Caco-2 (cell line): ENCODE data around the gene CD200. TPM values are rescaled to one million over a fixed set of nuclear protein-coding genes. Genes with fewer than 3 reads are reported as not detected.

ENCODE experiments used
- BruUV-seq: library from RNA; stranded (reverse); fragments of 400-500 nt; replicated peaks from 2 replicates; lab custom pipeline; 2021; lab: Mats Ljungman, UMichigan
- CTCF ChIA-PET: fragments of 300-600 bp; sonication (Branson Sonifier 250); formaldehyde crosslinking; loops from one replicate; lab custom pipeline; 2022; ENCODE audit warnings: antibody characterized with exemption; lab: Charles Lee
- POLR2A ChIA-PET: fragments of 300-600 bp; sonication (Branson Sonifier 250); formaldehyde crosslinking; loops from one replicate; lab custom pipeline; 2022; ENCODE audit warnings: antibody characterized with exemption; lab: Charles Lee
- DNase-seq, 2 experiments: peaks; one replicate each; pipeline versions ENCODE4 v3.0.0 to v3.0.0-alpha.2; 2020 to 2022
- H3K27me3 ChIP-seq: replicated peaks from 2 replicates; pipeline ENCODE4 v1.6.0; 2011; ENCODE audit warnings: low read length; ENCODE audit not compliant: control insufficient read depth, insufficient read depth
- H3K36me3 ChIP-seq: 2 replicates; pipeline ENCODE4 v1.5.1; 2011; ENCODE audit warnings: low read length; ENCODE audit not compliant: control insufficient read depth, insufficient read depth
- H3K4me1 ChIP-seq: fragments of 250-450 bp; sonication (Bioruptor Pico); 2 replicates; pipeline ENCODE4 v1.5.1; 2020; ENCODE audit warnings: mild to moderate bottlenecking
- H3K4me3 ChIP-seq: 2 replicates; pipeline ENCODE4 v1.5.1; 2011; ENCODE audit warnings: low read depth, mild to moderate bottlenecking, control low read depth, low read length
- H3K9me3 ChIP-seq: fragments of 250-450 bp; sonication (Bioruptor Pico); 2 replicates; pipeline ENCODE4 v1.5.1; 2020; ENCODE audit warnings: mild to moderate bottlenecking, moderate library complexity
- H3K27ac Mint-ChIP-seq: one replicate; pipeline ENCODE4 v1.8.0; 2022; ENCODE audit warnings: mixed read lengths; ENCODE audit not compliant: unreplicated experiment
- H3K27me3 Mint-ChIP-seq: one replicate; pipeline ENCODE4 v1.8.0; 2022; ENCODE audit warnings: mixed read lengths; ENCODE audit not compliant: insufficient read depth, unreplicated experiment
- H3K36me3 Mint-ChIP-seq: one replicate; pipeline ENCODE4 v1.8.0; 2022; ENCODE audit warnings: mild to moderate bottlenecking, mixed read lengths; ENCODE audit not compliant: insufficient read depth, unreplicated experiment
- H3K4me1 Mint-ChIP-seq: one replicate; pipeline ENCODE4 v1.8.0; 2022; ENCODE audit warnings: low read depth, mixed read lengths; ENCODE audit not compliant: unreplicated experiment
- H3K4me3 Mint-ChIP-seq: one replicate; pipeline ENCODE4 v1.8.0; 2022; ENCODE audit warnings: mild to moderate bottlenecking, moderate library complexity, mixed read lengths; ENCODE audit not compliant: unreplicated experiment
- H3K9me3 Mint-ChIP-seq: one replicate; pipeline ENCODE4 v1.8.0; 2022; ENCODE audit warnings: mixed read lengths; ENCODE audit not compliant: unreplicated experiment
- CTCF ChIP-seq, 2 experiments: fragments of 200-600 bp in 1 of 2; IDR thresholded peaks; 1 replicate in 1 of 2; 2 replicates in 1 of 2; pipeline versions ENCODE4 v1.5.1 to v1.8.0; 2011 to 2022; ENCODE audit warnings: antibody characterized with exemption in 1 of 2, control low read depth in 1 of 2, inconsistent platforms in 1 of 2, low read depth in 1 of 2, low read length in 1 of 2, mild to moderate bottlenecking in 1 of 2, moderate library complexity in 1 of 2; ENCODE audit not compliant: insufficient read depth in 1 of 2, severe bottlenecking in 1 of 2, unreplicated experiment in 1 of 2
- intact Hi-C: fragments of 100-400 bp; cut with micrococcal nuclease; formaldehyde crosslinking; loops from one replicate; pipeline ENCODE4 v1.10.0; 2022; ENCODE audit not compliant: unreplicated experiment
- total RNA-seq: library from RNA; stranded (reverse); gene quantifications from 2 replicates; pipeline ENCODE4 v1.2.3, GENCODE V29; 2022

Gene CD200
- total RNA-seq, 1 experiment from 2014 or later = 0.45 TPM

GRCh38 chr3:112304611-112305010, 28.3 kb upstream of the CD200 start:
- peaks cover 10% of the 10 kb centered on the region for H3K4me1 ChIP-seq
- Mint-ChIP-seq H3K4me3 (no peak overlapping the region), H3K36me3 (no peaks in the 10 kb centered on the region), H3K27me3 (no peaks in the 10 kb centered on the region), H3K9me3 (no peaks in the 10 kb centered on the region), H3K27ac (no peak overlapping the region), H3K4me1 (peaks cover 16% of the 10 kb centered on the region)
- H3K27me3 ChIP-seq = no peaks in the 10 kb centered on the region
- DNase-seq = no peak
- CTCF ChIA-PET = interaction anchor here (1.0 to 1.6 kb wide), 2 partner anchors 11 to 18 kb away, joined by 5 to 6 read pairs; no protein-coding TSS in a partner anchor
- H3K36me3 ChIP-seq = no peaks in the 10 kb centered on the region
- 0 out of 2 replicates have a peak, but pooled peaks cover 3% of the 10 kb centered on the region for H3K9me3 ChIP-seq
- no peak for TF ChIP-seq CTCF (IDR thresholded peaks at IDR 0.05; ENCODE audit: insufficient read depth in 1 of 2, low read depth in 1 of 2, low read length in 1 of 2, severe bottlenecking in 1 of 2, unreplicated experiment in 1 of 2)
- no peak overlapping the region for H3K4me3 ChIP-seq
- intact Hi-C loops = no loop called here
- POLR2A ChIA-PET = interaction anchor here (1.3 kb wide), 1 partner anchor 11 kb away, joined by 5 read pairs; the partner anchor contains the start of gene SLC9C1
- no TSS peak for BruUV-seq

GRCh38 chr3:112306825-112307224, 26.1 kb upstream of the CD200 start:
- H3K27me3 Mint-ChIP-seq = no peaks in the 10 kb centered on the region
- POLR2A ChIA-PET = no interaction called here
- H3K9me3 Mint-ChIP-seq = no peaks in the 10 kb centered on the region
- Histone ChIP-seq H3K4me1 (peaks cover 10% of the 10 kb centered on the region), H3K9me3 (no peaks in the 10 kb centered on the region), H3K4me3 (no peak overlapping the region), H3K36me3 (no peaks in the 10 kb centered on the region), H3K27me3 (no peaks in the 10 kb centered on the region)
- intact Hi-C loops = loop anchor here (1.0 kb wide), 1 partner anchor 15 kb away; no protein-coding TSS in a partner anchor
- CTCF ChIA-PET = no interaction called here
- H3K27ac Mint-ChIP-seq = no peak overlapping the region
- no peaks in the 10 kb centered on the region for H3K36me3 Mint-ChIP-seq
- H3K4me3 Mint-ChIP-seq = no peak overlapping the region
- BruUV-seq = no TSS peak
- H3K4me1 Mint-ChIP-seq = peaks cover 16% of the 10 kb centered on the region
- no peak for TF ChIP-seq CTCF (IDR thresholded peaks at IDR 0.05; ENCODE audit: insufficient read depth in 1 of 2, low read depth in 1 of 2, low read length in 1 of 2, severe bottlenecking in 1 of 2, unreplicated experiment in 1 of 2)
- DNase-seq = no peak

GRCh38 chr3:112307557-112307956, 25.4 kb upstream of the CD200 start:
- H3K4me1 ChIP-seq = peaks cover 10% of the 10 kb centered on the region
- ChIA-PET POLR2A (interaction anchor here (2.1 kb wide), 1 partner anchor 15 kb away, joined by 7 read pairs; no protein-coding TSS in a partner anchor), CTCF (interaction anchor here (1.3 kb wide), 1 partner anchor 14 kb away, joined by 8 read pairs; the partner anchor contains the start of gene SLC9C1)
- H3K4me3 ChIP-seq = no peak overlapping the region
- TF ChIP-seq CTCF (IDR thresholded peaks at IDR 0.05; ENCODE audit: insufficient read depth in 1 of 2, low read depth in 1 of 2, low read length in 1 of 2, severe bottlenecking in 1 of 2, unreplicated experiment in 1 of 2) = no peak
- Mint-ChIP-seq H3K9me3 (no peaks in the 10 kb centered on the region), H3K27ac (peak overlapping the region; percentile 26), H3K36me3 (no peaks in the 10 kb centered on the region), H3K4me3 (no peak overlapping the region), H3K27me3 (no peaks in the 10 kb centered on the region), H3K4me1 (peaks cover 16% of the 10 kb centered on the region)
- H3K27me3 ChIP-seq = no peaks in the 10 kb centered on the region
- no TSS peak for BruUV-seq
- DNase-seq = no peak
- intact Hi-C loops = loop anchor here (1.0 kb wide), 1 partner anchor 15 kb away; no protein-coding TSS in a partner anchor
- no peaks in the 10 kb centered on the region for H3K36me3 ChIP-seq
- H3K9me3 ChIP-seq = no peaks in the 10 kb centered on the region
